ENCODE results near the gene SLC36A4.

Gene SLC36A4

DNA sequence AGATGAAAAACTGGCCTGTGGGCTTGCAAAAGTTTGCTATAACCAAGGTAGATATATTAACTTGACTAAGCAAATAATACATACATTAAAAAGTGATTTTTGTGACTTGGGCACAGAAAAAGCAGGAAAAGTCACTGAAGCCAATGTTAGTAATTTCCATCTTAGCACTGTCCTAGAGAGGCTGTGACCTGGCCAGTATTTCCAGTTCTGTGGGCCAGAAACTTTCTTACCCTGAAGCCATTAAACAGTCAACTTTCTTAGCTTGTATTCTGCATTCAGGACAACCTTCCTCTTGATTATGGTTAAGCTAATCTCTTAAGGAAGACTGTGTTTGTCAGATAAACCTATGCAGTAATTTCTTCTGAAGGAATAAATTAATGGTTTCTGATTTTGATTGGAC lies 22.3 kb upstream of the SLC36A4 start:
- H3K9ac ChIP-seq (ENCODE audit: low read length) = no peak overlapping the region
- H3K36me3 ChIP-seq (ENCODE audit: low read length) = no peaks in the 10 kb centered on the region
- H2AFZ ChIP-seq (ENCODE audit: low read depth, low read length, severe bottlenecking) = no peak overlapping the region
- H3K27me3 ChIP-seq (ENCODE audit: low read length) = no peaks in the 10 kb centered on the region
- no peaks in the 10 kb centered on the region for H3F3A ChIP-seq (ENCODE audit: insufficient read depth)
- TF ChIP-seq EZH2phosphoT487 (conservative IDR thresholded peaks at IDR 0.05; ENCODE audit: low read length) = no peak
- TF ChIP-seq, protein P1, sequence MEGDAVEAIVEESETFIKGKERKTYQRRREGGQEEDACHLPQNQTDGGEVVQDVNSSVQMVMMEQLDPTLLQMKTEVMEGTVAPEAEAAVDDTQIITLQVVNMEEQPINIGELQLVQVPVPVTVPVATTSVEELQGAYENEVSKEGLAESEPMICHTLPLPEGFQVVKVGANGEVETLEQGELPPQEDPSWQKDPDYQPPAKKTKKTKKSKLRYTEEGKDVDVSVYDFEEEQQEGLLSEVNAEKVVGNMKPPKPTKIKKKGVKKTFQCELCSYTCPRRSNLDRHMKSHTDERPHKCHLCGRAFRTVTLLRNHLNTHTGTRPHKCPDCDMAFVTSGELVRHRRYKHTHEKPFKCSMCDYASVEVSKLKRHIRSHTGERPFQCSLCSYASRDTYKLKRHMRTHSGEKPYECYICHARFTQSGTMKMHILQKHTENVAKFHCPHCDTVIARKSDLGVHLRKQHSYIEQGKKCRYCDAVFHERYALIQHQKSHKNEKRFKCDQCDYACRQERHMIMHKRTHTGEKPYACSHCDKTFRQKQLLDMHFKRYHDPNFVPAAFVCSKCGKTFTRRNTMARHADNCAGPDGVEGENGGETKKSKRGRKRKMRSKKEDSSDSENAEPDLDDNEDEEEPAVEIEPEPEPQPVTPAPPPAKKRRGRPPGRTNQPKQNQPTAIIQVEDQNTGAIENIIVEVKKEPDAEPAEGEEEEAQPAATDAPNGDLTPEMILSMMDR (IDR thresholded peaks at IDR 0.05; ENCODE audit: insufficient read depth, low read length, poor library complexity, severe bottlenecking) = no peak
- H3K9me3 ChIP-seq (ENCODE audit: insufficient read depth, low read length) = no peaks in the 10 kb centered on the region
- no peaks in the 10 kb centered on the region for H3K79me2 ChIP-seq (ENCODE audit: insufficient read depth, low read length)
- H3K9me2 ChIP-seq (replicated peaks; ENCODE audit: insufficient read depth, low read length) = no peaks in the 10 kb centered on the region
- no peak overlapping the region for H3K4me2 ChIP-seq (ENCODE audit: low read depth, low read length, poor library complexity, severe bottlenecking)
- no peak overlapping the region for H3K27ac ChIP-seq (ENCODE audit: low read depth, low read length)
- no peaks in the 10 kb centered on the region for H4K20me1 ChIP-seq (ENCODE audit: low read depth, low read length)
- no peak overlapping the region for H3K4me3 ChIP-seq (ENCODE audit: insufficient read depth, low read length, poor library complexity, severe bottlenecking)

DNA sequence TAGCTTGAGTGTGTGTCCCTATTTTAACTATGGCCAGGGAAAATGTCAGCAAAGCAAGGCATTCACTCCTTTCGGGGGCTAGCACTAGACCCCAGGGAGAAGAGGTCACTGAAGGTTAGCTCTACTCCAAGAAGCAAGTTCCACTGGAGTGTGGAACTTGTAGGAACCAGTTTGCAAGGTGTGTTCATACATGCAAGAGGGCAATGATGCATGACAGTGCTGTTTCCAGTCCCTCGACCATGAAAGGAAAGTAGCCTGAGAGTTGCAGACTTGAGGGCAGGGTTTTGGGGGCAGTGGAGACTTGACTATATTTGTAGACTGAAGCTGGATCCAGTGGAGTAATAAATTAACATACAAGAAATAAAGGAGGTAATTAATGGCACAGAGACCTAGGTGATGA lies 21.6 kb upstream of the SLC36A4 start:
- Histone ChIP-seq H2AFZ (ENCODE audit: low read depth, low read length, severe bottlenecking) (no peak overlapping the region), H4K20me1 (ENCODE audit: low read depth, low read length) (no peaks in the 10 kb centered on the region), H3K27me3 (ENCODE audit: low read length) (no peaks in the 10 kb centered on the region), H3K9me2 (replicated peaks; ENCODE audit: insufficient read depth, low read length) (no peaks in the 10 kb centered on the region), H3K79me2 (ENCODE audit: insufficient read depth, low read length) (no peaks in the 10 kb centered on the region), H3K4me2 (ENCODE audit: low read depth, low read length, poor library complexity, severe bottlenecking) (no peak overlapping the region), H3K4me3 (ENCODE audit: insufficient read depth, low read length, poor library complexity, severe bottlenecking) (no peak overlapping the region), H3K9me3 (ENCODE audit: insufficient read depth, low read length) (no peaks in the 10 kb centered on the region), H3K9ac (ENCODE audit: low read length) (no peak overlapping the region), H3F3A (ENCODE audit: insufficient read depth) (no peaks in the 10 kb centered on the region), H3K36me3 (ENCODE audit: low read length) (no peaks in the 10 kb centered on the region), H3K27ac (ENCODE audit: low read depth, low read length) (no peak overlapping the region)
- TF ChIP-seq, protein P1 (IDR thresholded peaks at IDR 0.05; ENCODE audit: insufficient read depth, low read length, poor library complexity, severe bottlenecking) = no peak
- no peak for TF ChIP-seq EZH2phosphoT487 (conservative IDR thresholded peaks at IDR 0.05; ENCODE audit: low read length)

DNA sequence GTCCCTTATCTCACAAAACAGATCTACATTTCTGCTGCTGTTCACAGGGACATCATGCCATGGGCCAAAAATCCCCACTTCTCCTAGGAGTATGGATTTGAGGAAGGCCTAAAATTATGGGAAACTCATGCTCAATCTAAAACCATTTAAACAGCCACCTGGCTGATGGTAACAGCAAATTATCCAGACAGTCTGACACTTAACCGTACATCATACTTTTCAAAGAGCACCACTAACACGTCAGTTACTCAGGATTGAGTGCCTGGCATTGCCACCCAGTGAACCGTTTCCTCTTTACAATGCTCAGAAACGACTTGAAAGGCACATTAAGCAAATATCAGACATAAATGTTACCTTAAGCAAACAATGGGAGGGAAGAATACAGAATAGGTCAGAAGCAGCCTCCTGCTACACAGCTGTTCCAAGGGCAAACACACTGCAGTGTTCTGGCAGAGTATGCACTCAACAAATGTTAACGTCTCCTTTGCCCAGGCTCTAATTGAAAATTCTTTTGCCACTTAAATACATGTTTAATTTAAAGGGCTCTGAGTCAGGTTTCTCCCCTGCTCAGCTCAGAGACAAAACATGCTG lies 18.8 kb upstream of the SLC36A4 start:
- no peak overlapping the region for H3K4me2 ChIP-seq (ENCODE audit: low read depth, low read length, poor library complexity, severe bottlenecking)
- no peak overlapping the region for H2AFZ ChIP-seq (ENCODE audit: low read depth, low read length, severe bottlenecking)
- H3F3A ChIP-seq (ENCODE audit: insufficient read depth) = no peaks in the 10 kb centered on the region
- H3K27ac ChIP-seq (ENCODE audit: low read depth, low read length) = no peak overlapping the region
- no peaks in the 10 kb centered on the region for H3K36me3 ChIP-seq (ENCODE audit: low read length)
- no peaks in the 10 kb centered on the region for H4K20me1 ChIP-seq (ENCODE audit: low read depth, low read length)
- H3K9me2 ChIP-seq (replicated peaks; ENCODE audit: insufficient read depth, low read length) = no peaks in the 10 kb centered on the region
- H3K9me3 ChIP-seq (ENCODE audit: insufficient read depth, low read length) = no peaks in the 10 kb centered on the region
- no peak overlapping the region for H3K4me3 ChIP-seq (ENCODE audit: insufficient read depth, low read length, poor library complexity, severe bottlenecking)
- TF ChIP-seq EZH2phosphoT487 (conservative IDR thresholded peaks at IDR 0.05; ENCODE audit: low read length) = no peak
- TF ChIP-seq, protein P1 (IDR thresholded peaks at IDR 0.05; ENCODE audit: insufficient read depth, low read length, poor library complexity, severe bottlenecking) = no peak
- no peaks in the 10 kb centered on the region for H3K79me2 ChIP-seq (ENCODE audit: insufficient read depth, low read length)
- H3K9ac ChIP-seq (ENCODE audit: low read length) = no peak overlapping the region
- H3K27me3 ChIP-seq (ENCODE audit: low read length) = no peaks in the 10 kb centered on the region

Measured in SU-DHL-6 (cell line).